Suprapubic skin (tissue), 4 donors: Measurements from ENCODE around the gene ZBTB7B. TPM values are rescaled to one million over a fixed set of nuclear protein-coding genes. Genes with fewer than 3 reads are reported as not detected.
A peak's percentile ranks its signal among the peaks of the same experiment; 100 is the strongest.

Source experiments
- DNase-seq, 2 donors: peaks; one replicate each; pipeline ENCODE4 v3.0.0-alpha.2; 2019; ENCODE audit warnings: low spot score in 2 of 2
- H3K27ac ChIP-seq: fragments of 200-600 bp; sonication (generic); one replicate; pipeline ENCODE4 v1.5.1; 2019
- H3K27me3 ChIP-seq: fragments of 200-600 bp; sonication (generic); one replicate; pipeline ENCODE4 v1.5.1; 2019
- H3K36me3 ChIP-seq: fragments of 200-600 bp; sonication (generic); one replicate; pipeline ENCODE4 v1.5.1; 2019
- H3K4me1 ChIP-seq: fragments of 200-600 bp; sonication (generic); one replicate; pipeline ENCODE4 v1.5.1; 2019
- H3K4me3 ChIP-seq: fragments of 200-600 bp; sonication (generic); one replicate; pipeline ENCODE4 v1.5.1; 2019; ENCODE audit warnings: mild to moderate bottlenecking
- H3K9me3 ChIP-seq: fragments of 200-600 bp; sonication (generic); one replicate; pipeline ENCODE4 v1.5.1; 2019
- EP300 ChIP-seq: sonication (generic); formaldehyde crosslinking; IDR thresholded peaks from one replicate; pipeline ENCODE4 v1.6.1; 2017; ENCODE audit warnings: antibody characterized with exemption
- POLR2A ChIP-seq, 2 donors: fragments of 450-650 bp; IDR thresholded peaks; one replicate each; pipeline ENCODE4 v1.6.1; 2017; ENCODE audit warnings: antibody characterized with exemption in 2 of 2, mild to moderate bottlenecking in 2 of 2, moderate library complexity in 2 of 2
- POLR2AphosphoS5 ChIP-seq, 3 donors: sonication (generic); formaldehyde crosslinking; IDR thresholded peaks; one replicate each; pipeline ENCODE4 v1.6.1; 2017; ENCODE audit warnings: antibody characterized with exemption in 3 of 3
- WGBS: methylation state at CpG from one replicate; pipeline ENCODE4 v1.1.5; 2018; 5-methylcytosine and 5-hydroxymethylcytosine counted together
- total RNA-seq, 4 donors: library from RNA; depleted of rRNA; stranded (reverse); fragments of >200 nt; gene quantifications; one replicate each; pipeline ENCODE4 v1.1.0, GENCODE V29; 2016
- TF ChIP-seq, protein P1 (sequence below), 2 donors: fragments of 200-600 bp in 1 of 2; fragments of 450-650 bp in 1 of 2; sonication (generic) in 1 of 2; IDR thresholded peaks; one replicate each; pipeline ENCODE4 v1.5.1; 2016 to 2019; ENCODE audit warnings: antibody characterized with exemption in 2 of 2, mild to moderate bottlenecking in 1 of 2, moderate library complexity in 1 of 2

The ZBTB7B gene
- total RNA-seq, 4 donors from 2014 or later: 238 to 243 (median 239) TPM

DNA sequence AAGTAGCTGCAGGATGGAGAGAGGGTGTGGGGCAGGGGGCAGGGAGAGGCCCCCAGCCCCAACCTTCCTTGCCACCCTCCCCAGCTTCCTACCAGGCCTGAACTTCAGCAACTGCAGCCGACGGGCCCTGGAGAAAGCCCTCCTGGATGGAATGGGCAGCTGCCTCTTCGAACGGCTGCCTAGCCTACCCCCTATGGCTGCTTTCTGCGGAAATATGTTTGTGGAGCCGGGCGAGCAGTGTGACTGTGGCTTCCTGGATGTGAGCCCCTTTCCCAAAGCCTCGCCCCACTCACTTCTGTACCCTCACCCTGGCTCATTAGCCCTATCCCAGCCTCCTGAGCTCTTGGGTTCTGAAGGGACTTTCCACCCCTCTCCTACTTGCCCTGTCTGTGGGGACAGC, 54.5 kb downstream of the ZBTB7B start:
- 97% methylated on average over 7 of the region's 8 CpGs for WGBS
- no peak overlapping the region for H3K4me3 ChIP-seq
- no peak for DNase-seq
- H3K4me1 ChIP-seq: peaks cover 30% of the 10 kb centered on the region
- H3K27ac ChIP-seq: no peak overlapping the region
- no peaks in the 10 kb centered on the region for H3K9me3 ChIP-seq
- no peak for TF ChIP-seq POLR2A (IDR thresholded peaks at IDR 0.05)
- no peak for TF ChIP-seq POLR2AphosphoS5 (IDR thresholded peaks at IDR 0.05)
- TF ChIP-seq EP300: no peak
- TF ChIP-seq, protein P1, sequence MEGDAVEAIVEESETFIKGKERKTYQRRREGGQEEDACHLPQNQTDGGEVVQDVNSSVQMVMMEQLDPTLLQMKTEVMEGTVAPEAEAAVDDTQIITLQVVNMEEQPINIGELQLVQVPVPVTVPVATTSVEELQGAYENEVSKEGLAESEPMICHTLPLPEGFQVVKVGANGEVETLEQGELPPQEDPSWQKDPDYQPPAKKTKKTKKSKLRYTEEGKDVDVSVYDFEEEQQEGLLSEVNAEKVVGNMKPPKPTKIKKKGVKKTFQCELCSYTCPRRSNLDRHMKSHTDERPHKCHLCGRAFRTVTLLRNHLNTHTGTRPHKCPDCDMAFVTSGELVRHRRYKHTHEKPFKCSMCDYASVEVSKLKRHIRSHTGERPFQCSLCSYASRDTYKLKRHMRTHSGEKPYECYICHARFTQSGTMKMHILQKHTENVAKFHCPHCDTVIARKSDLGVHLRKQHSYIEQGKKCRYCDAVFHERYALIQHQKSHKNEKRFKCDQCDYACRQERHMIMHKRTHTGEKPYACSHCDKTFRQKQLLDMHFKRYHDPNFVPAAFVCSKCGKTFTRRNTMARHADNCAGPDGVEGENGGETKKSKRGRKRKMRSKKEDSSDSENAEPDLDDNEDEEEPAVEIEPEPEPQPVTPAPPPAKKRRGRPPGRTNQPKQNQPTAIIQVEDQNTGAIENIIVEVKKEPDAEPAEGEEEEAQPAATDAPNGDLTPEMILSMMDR (IDR thresholded peaks at IDR 0.05): no peak
- no peaks in the 10 kb centered on the region for H3K27me3 ChIP-seq
- H3K36me3 ChIP-seq: peaks cover 78% of the 10 kb centered on the region

DNA sequence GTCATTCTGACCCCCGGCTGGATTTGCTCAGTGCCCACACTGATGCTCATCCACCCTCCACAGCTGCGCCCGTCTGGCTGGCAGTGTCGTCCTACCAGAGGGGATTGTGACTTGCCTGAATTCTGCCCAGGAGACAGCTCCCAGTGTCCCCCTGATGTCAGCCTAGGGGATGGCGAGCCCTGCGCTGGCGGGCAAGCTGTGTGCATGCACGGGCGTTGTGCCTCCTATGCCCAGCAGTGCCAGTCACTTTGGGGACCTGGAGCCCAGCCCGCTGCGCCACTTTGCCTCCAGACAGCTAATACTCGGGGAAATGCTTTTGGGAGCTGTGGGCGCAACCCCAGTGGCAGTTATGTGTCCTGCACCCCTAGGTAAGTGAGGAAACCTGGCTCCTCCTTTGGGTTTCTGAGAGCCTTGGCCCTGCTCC, 55.2 kb downstream of the ZBTB7B start:
- Histone ChIP-seq H3K36me3 (peaks cover 78% of the 10 kb centered on the region), H3K27me3 (no peaks in the 10 kb centered on the region), H3K27ac (no peak overlapping the region), H3K4me1 (peaks cover 30% of the 10 kb centered on the region), H3K4me3 (no peak overlapping the region), H3K9me3 (no peaks in the 10 kb centered on the region)
- 65% methylated on average over 4 of the region's 13 CpGs for WGBS
- no peak for TF ChIP-seq EP300
- TF ChIP-seq POLR2AphosphoS5 (IDR thresholded peaks at IDR 0.05): no peak
- no peak for TF ChIP-seq POLR2A (IDR thresholded peaks at IDR 0.05)
- TF ChIP-seq, protein P1 (IDR thresholded peaks at IDR 0.05): peak in 1 of 2 donors; percentile 32
- no peak for DNase-seq

DNA sequence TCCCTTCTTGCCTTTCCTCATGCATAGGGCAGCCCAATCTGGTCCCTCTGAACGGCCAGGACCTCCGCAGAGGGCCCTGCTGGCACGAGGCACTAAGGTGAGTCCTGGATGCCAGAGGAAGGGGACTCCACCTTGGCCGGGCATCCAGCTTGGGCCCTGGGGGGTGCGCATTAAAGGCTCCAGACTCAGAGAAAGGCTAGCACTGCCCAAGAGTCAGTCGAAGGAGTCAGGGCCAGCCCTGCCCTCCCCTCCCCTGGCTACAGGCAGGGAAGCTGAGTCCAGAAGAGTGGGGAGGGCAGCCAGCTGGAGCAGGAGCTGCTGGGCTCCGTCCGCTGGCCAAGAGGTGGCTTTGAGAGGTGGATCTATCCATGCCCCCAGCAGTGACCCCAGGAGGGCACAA, 58.1 kb downstream of the ZBTB7B start:
- peaks cover 55% of the 10 kb centered on the region for H3K36me3 ChIP-seq

DNA sequence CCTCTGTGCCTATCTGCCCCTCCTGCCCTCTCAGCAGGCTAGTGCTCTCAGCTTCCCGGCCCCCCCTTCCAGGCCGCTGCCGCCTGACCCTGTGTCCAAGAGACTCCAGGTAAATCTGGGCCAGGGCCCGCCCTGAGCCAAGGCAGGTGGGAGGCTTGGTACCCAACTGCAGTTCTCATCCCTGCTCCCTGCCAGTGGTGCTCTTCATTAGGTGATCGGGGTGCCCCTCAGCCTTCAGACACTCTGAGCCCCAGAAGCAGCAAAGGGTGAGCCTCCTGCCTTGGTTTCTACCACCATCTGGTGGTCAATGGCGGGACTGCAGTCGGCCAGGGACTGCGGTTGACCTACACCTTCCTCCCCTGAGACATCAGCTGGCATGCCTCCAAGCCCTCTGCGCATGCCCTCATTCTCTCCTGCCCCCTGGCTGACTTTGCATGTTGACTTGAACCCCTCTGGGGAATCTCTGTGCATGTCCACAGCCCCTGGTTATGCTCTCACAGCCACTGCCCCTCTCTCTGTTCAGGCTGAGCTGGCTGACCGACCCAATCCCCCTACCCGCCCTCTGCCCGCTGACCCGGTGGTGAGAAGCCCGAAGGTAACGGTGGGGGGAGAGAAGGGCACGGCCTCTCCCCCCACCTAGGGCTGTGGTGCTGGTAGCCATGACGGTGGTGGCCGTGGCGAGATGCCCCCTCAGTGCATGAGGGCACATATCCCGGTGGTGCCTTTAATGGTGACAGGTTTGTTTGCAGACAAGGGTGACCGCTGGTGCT, 59.0 kb downstream of the ZBTB7B start:
- TF ChIP-seq POLR2AphosphoS5 (IDR thresholded peaks at IDR 0.05): peak in 1 of 3 donors; percentile 51
- TF ChIP-seq, protein P1 (IDR thresholded peaks at IDR 0.05): peak; percentile 90 to 99
- no peak for TF ChIP-seq EP300
- no peaks in the 10 kb centered on the region for H3K9me3 ChIP-seq
- peaks cover 48% of the 10 kb centered on the region for H3K36me3 ChIP-seq
- H3K27ac ChIP-seq: peak overlapping the region; percentile 80
- no peaks in the 10 kb centered on the region for H3K27me3 ChIP-seq
- peak; percentile 91 for DNase-seq
- H3K4me1 ChIP-seq: peaks cover 39% of the 10 kb centered on the region
- no peak overlapping the region for H3K4me3 ChIP-seq
- WGBS: 51% methylated on average over 6 of the region's 21 CpGs

More for the DNA sequence above, 58.1 kb downstream of the ZBTB7B start:
- Histone ChIP-seq H3K9me3 (no peaks in the 10 kb centered on the region), H3K27ac (no peak overlapping the region), H3K27me3 (no peaks in the 10 kb centered on the region), H3K4me3 (no peak overlapping the region), H3K4me1 (peaks cover 39% of the 10 kb centered on the region)
- peak in 1 of 2 donors; percentile 66 for DNase-seq
- TF ChIP-seq, protein P1 (IDR thresholded peaks at IDR 0.05): no peak
- no peak for TF ChIP-seq POLR2A (IDR thresholded peaks at IDR 0.05)
- no peak for TF ChIP-seq POLR2AphosphoS5 (IDR thresholded peaks at IDR 0.05)
- TF ChIP-seq EP300: no peak
- no CpG with 5 or more reads among the region's 8 CpGs for WGBS

DNA sequence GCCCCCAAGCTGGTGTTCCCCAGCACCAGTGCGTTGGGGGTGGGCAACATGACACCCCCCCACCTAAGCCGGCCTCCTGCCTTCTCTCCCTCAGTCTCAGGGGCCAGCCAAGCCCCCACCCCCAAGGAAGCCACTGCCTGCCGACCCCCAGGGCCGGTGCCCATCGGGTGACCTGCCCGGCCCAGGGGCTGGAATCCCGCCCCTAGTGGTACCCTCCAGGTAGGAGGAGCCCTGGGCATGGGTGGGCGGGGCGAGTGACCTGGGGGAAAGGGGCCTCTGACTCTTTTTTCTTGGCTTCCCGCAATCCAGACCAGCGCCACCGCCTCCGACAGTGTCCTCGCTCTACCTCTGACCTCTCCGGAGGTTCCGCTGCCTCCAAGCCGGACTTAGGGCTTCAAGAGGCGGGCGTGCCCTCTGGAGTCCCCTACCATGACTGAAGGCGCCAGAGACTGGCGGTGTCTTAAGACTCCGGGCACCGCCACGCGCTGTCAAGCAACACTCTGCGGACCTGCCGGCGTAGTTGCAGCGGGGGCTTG, 59.6 kb downstream of the ZBTB7B start:
- H3K27me3 ChIP-seq: no peaks in the 10 kb centered on the region
- WGBS: 52% methylated on average over 23 of the region's 29 CpGs
- H3K27ac ChIP-seq: peak overlapping the region; percentile 80
- H3K4me1 ChIP-seq: peaks cover 43% of the 10 kb centered on the region
- peak in 1 of 2 donors; percentile 73 for DNase-seq
- H3K36me3 ChIP-seq: peaks cover 44% of the 10 kb centered on the region
- no peak for TF ChIP-seq POLR2A (IDR thresholded peaks at IDR 0.05)
- TF ChIP-seq POLR2AphosphoS5 (IDR thresholded peaks at IDR 0.05): no peak
- TF ChIP-seq EP300: no peak
- TF ChIP-seq, protein P1 (IDR thresholded peaks at IDR 0.05): no peak
- H3K4me3 ChIP-seq: peak overlapping the region; percentile 63
- no peaks in the 10 kb centered on the region for H3K9me3 ChIP-seq
